ENCODE data around the gene TEX52. TPM values are rescaled to one million over a fixed set of nuclear protein-coding genes. Genes with fewer than 3 reads are reported as not detected.
"Not testable (repeated sequence)": the region's sequence is repeated elsewhere in the genome, so short reads cannot be mapped to it uniquely, and the experiment has no call there.

TEX52 gene
- total RNA-seq, 2 experiments from 2014 or later, result 0.25 to 0.29 TPM

DNA sequence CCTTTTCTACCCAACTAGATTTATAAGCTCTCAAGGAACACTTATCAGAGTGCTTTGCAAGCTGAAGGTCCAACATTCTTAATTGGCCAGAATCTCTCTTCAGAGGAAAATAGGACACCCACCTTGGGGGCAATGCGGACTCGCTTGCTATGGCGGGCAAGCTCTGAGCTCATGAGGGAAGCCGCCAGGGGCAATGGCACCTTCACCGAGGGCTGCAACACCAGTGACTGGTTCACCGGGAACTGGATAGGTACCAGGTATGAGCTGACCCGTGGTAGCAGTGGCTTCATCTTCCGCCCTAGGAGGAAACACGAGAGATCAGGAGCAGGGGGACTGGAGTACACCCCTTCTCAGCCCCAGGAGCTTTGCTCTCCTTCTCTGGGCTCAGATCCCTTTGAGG is 7.4 kb upstream of the TEX52 start:
- H3K9me2 ChIP-seq (ENCODE audit: insufficient read depth, low read length), result no peaks in the 10 kb centered on the region
- no peak overlapping the region for H2AFZ ChIP-seq (ENCODE audit: low read length)
- BruUV-seq (replicated peaks), result no TSS peak
- H3K4me3 ChIP-seq (ENCODE audit: low read depth, low read length, poor library complexity, severe bottlenecking), result no peak overlapping the region
- H3K27ac ChIP-seq (ENCODE audit: low read depth, low read length, poor library complexity, severe bottlenecking), result no peak overlapping the region
- H3K4me2 ChIP-seq (ENCODE audit: low read length), result no peak overlapping the region
- TF ChIP-seq, protein P1, sequence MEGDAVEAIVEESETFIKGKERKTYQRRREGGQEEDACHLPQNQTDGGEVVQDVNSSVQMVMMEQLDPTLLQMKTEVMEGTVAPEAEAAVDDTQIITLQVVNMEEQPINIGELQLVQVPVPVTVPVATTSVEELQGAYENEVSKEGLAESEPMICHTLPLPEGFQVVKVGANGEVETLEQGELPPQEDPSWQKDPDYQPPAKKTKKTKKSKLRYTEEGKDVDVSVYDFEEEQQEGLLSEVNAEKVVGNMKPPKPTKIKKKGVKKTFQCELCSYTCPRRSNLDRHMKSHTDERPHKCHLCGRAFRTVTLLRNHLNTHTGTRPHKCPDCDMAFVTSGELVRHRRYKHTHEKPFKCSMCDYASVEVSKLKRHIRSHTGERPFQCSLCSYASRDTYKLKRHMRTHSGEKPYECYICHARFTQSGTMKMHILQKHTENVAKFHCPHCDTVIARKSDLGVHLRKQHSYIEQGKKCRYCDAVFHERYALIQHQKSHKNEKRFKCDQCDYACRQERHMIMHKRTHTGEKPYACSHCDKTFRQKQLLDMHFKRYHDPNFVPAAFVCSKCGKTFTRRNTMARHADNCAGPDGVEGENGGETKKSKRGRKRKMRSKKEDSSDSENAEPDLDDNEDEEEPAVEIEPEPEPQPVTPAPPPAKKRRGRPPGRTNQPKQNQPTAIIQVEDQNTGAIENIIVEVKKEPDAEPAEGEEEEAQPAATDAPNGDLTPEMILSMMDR (conservative IDR thresholded peaks at IDR 0.05; ENCODE audit: low read length), result no peak
- no peak for TF ChIP-seq EZH2phosphoT487 (IDR thresholded peaks at IDR 0.05; ENCODE audit: borderline replicate concordance, low read depth, low read length)
- peaks cover 96% of the 10 kb centered on the region for H3K36me3 ChIP-seq (ENCODE audit: insufficient read depth, low read length)
- H4K20me1 ChIP-seq (ENCODE audit: insufficient read depth, low read length), result no peaks in the 10 kb centered on the region
- intact Hi-C loops (cut with micrococcal nuclease; ENCODE audit: unreplicated experiment), result no loop called here
- H3K9me3 ChIP-seq (ENCODE audit: low read length), result no peaks in the 10 kb centered on the region
- DNase-seq (ENCODE audit: low spot score), result no peak
- H3K4me1 ChIP-seq (ENCODE audit: insufficient read depth, low read length, poor library complexity, severe bottlenecking), result no peaks in the 10 kb centered on the region
- ChIA-PET CTCF (ENCODE audit: unreplicated experiment) (no interaction called here), POLR2A (interaction anchor here (1.1 to 1.4 kb wide), 2 partner anchors 11 to 13 kb away, joined by 4 to 5 read pairs; partner anchors contain the start of genes FOXM1 and RHNO1)
- H3K79me2 ChIP-seq (ENCODE audit: insufficient read depth, low read depth, low read length), result no peaks in the 10 kb centered on the region

GRCh38 chr12:2863402-2863801 is 6.6 kb upstream of the TEX52 start:
- peaks cover 96% of the 10 kb centered on the region for H3K36me3 ChIP-seq (ENCODE audit: insufficient read depth, low read length)
- H3K79me2 ChIP-seq (ENCODE audit: insufficient read depth, low read depth, low read length); H3K9me2 ChIP-seq (ENCODE audit: insufficient read depth, low read length); CTCF ChIA-PET (ENCODE audit: unreplicated experiment); H3K4me1 ChIP-seq (ENCODE audit: insufficient read depth, low read length, poor library complexity, severe bottlenecking); H3K4me2 ChIP-seq (ENCODE audit: low read length); DNase-seq (ENCODE audit: low spot score); H4K20me1 ChIP-seq (ENCODE audit: insufficient read depth, low read length); H3K4me3 ChIP-seq (ENCODE audit: low read depth, low read length, poor library complexity, severe bottlenecking); H3K9me3 ChIP-seq (ENCODE audit: low read length); intact Hi-C loops (cut with micrococcal nuclease; ENCODE audit: unreplicated experiment); BruUV-seq (replicated peaks); H2AFZ ChIP-seq (ENCODE audit: low read length); H3K27ac ChIP-seq (ENCODE audit: low read depth, low read length, poor library complexity, severe bottlenecking): not testable (repeated sequence)
- POLR2A ChIA-PET, result interaction anchor here (1.1 to 1.4 kb wide), 2 partner anchors 12 to 14 kb away, joined by 4 to 5 read pairs; partner anchors contain the start of genes FOXM1 and RHNO1

- no TSS peak for BruUV-seq (replicated peaks)
- Histone ChIP-seq H3K9me3 (ENCODE audit: low read length) (no peaks in the 10 kb centered on the region), H4K20me1 (ENCODE audit: insufficient read depth, low read length) (no peaks in the 10 kb centered on the region), H3K9me2 (ENCODE audit: insufficient read depth, low read length) (no peaks in the 10 kb centered on the region), H3K4me2 (ENCODE audit: low read length) (no peak overlapping the region), H2AFZ (ENCODE audit: low read length) (no peak overlapping the region), H3K4me1 (ENCODE audit: insufficient read depth, low read length, poor library complexity, severe bottlenecking) (no peaks in the 10 kb centered on the region), H3K36me3 (ENCODE audit: insufficient read depth, low read length) (peaks cover 96% of the 10 kb centered on the region), H3K27ac (ENCODE audit: low read depth, low read length, poor library complexity, severe bottlenecking) (no peak overlapping the region), H3K79me2 (ENCODE audit: insufficient read depth, low read depth, low read length) (no peaks in the 10 kb centered on the region), H3K4me3 (ENCODE audit: low read depth, low read length, poor library complexity, severe bottlenecking) (no peak overlapping the region)
- no peak for DNase-seq (ENCODE audit: low spot score)
- ChIA-PET POLR2A (interaction anchor here (1.4 kb wide), 1 partner anchor 12 kb away, joined by 4 read pairs; no protein-coding TSS in a partner anchor), CTCF (ENCODE audit: unreplicated experiment) (no interaction called here)
- intact Hi-C loops (cut with micrococcal nuclease; ENCODE audit: unreplicated experiment), result no loop called here
- no peak for TF ChIP-seq EZH2phosphoT487 (IDR thresholded peaks at IDR 0.05; ENCODE audit: borderline replicate concordance, low read depth, low read length)
- TF ChIP-seq, protein P1 (conservative IDR thresholded peaks at IDR 0.05; ENCODE audit: low read length), result no peak
These were observed 6.0 kb upstream of the TEX52 start for GRCh38 chr12:2862876-2863275.

Data from OCI-LY7 (cell line).